Stimulated activated CD8-positive, alpha-beta memory T cell treated with anti-CD3 and anti-CD28 coated beads, Interleukin-7, amount 100 ng/mL, for 24 hours (primary cell): Measurements from ENCODE around the gene ITGA3.

Source experiments
- DNase-seq: peaks from one replicate; pipeline ENCODE4 v3.0.0-alpha.2; 2020; ENCODE audit warnings: low read depth

The ITGA3 gene

DNA sequence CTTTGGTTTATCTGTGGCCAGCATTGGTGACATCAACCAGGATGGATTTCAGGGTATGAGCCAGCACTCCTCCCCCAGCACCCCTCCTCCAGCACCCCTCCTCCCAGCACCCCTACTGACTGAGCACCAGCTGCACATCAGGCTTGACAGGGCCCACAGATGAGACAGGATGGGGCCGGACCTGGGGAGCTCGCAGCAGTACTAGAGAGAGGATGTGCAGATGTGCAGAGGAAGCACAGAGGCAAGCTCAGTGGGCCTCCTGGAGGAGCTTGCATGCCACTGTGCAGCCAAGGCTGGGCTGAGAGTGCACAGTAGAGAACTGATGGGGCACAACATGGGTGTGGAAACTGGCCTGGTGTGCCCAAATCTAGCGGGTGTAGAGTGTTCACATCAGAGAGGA lies 16.2 kb downstream of the ITGA3 start:
- no peak for DNase-seq

DNA sequence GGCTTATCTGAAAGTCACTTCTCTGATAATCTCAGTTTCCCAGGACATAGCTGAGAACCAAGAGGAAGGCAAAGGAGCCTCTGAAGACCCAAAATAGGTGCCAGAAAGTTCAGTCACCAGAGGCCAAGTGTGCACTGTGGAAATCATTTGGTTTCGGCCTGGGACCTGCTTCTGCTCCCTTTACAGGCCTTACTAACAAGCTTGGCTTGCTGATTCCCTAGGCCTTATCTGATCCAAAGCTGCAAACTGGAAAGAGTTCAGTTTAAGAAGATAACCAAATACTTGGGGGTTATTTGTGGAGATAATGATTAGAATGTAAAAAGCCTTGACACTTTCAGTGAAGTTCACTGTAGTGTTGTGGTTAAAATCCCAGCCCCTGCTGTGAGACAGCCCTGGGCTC lies 17.0 kb downstream of the ITGA3 start:
- no peak for DNase-seq

DNA sequence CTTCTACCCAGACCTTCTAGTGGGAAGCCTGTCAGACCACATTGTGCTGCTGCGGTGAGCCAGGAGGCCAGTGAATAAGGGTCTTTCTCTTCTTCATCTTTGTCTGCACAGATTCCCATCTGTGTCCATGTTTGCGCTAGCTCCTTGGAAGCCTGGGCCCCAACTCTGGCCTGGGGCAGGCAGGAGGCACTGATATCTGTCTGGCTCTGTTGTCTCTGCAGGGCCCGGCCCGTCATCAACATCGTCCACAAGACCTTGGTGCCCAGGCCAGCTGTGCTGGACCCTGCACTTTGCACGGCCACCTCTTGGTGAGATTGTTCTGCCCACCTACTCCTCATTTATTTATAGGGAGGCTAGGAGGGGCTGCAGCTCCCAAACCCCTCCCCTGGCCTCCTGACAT lies 18.3 kb downstream of the ITGA3 start:
- DNase-seq: no peak

DNA sequence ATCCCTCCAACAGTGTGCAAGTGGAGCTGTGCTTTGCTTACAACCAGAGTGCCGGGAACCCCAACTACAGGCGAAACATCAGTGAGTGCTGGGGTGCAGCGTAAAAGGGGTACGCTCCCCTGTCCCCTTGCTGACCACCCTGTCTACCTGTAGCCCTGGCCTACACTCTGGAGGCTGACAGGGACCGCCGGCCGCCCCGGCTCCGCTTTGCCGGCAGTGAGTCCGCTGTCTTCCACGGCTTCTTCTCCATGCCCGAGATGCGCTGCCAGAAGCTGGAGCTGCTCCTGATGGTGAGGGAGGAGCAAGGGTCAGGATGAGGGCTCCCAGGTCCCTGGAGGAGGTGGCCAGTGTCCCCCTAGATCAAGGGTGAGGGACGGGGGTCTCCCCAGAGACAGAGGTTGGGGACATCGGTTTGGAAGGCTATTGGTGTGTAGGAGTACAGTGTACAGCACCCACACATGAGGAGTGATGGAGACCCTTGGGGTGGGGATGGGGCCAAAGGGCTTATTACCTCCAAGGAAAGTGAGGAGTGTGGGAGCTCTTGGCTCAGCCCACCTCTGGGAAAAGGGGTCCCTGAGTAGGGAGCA lies 19.6 kb downstream of the ITGA3 start:
- no peak for DNase-seq

DNA sequence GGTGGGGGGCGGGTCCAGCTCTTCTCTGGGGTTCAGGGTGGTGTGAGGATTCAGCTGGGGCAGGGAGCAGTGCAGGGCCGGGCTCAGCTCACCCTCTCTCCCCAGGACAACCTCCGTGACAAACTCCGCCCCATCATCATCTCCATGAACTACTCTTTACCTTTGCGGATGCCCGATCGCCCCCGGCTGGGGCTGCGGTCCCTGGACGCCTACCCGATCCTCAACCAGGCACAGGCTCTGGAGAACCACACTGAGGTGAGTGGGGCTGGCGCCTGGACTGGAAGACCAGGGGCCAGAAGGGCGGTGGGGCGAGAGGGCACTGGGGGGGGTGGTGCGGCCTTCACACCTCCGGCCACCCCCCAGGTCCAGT lies 20.3 kb downstream of the ITGA3 start:
- DNase-seq: no peak

DNA sequence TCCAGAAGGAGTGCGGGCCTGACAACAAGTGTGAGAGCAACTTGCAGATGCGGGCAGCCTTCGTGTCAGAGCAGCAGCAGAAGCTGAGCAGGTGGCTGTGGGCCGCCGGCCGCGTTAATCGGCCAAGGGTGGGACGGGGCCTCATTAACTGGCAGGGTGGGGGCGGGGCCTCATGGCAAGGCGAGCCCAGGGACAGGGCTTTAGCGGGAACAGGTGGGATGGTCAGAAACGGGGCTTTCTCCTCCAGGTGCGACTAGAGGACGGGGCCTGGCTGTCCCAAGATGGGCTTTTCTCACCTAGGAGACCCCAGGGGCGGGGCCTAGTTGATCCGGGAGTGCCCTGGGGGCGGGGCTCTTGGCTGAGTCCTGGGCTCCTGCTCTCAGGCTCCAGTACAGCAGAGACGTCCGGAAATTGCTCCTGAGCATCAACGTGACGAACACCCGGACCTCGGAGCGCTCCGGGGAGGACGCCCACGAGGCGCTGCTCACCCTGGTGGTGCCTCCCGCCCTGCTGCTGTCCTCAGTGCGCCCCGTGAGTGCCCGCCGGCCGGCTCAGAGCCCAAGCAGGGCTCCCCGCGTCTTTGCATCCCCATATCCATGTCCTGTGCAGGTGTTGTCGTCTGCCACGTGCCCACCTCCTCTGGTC lies 20.8 kb downstream of the ITGA3 start:
- no peak for DNase-seq

DNA sequence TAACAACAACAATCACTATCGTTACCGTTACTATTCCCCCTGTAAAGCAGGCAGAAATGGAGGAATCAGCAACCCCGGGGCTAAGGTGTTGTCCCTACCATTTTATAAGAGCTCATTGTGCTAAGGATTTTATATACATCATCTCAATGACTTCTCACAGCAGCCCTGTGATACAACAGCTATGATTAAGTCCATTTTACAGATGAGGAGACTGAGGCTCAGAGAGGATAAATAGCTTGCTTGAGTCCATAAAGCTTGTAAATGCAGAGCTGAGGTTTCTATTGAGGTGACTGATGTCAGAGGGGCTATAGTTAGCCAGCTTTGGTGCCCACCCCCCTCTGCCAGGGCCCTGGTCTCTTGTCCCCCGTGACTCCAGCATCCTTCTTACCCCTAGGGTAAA lies 22.5 kb downstream of the ITGA3 start:
- no peak for DNase-seq

DNA sequence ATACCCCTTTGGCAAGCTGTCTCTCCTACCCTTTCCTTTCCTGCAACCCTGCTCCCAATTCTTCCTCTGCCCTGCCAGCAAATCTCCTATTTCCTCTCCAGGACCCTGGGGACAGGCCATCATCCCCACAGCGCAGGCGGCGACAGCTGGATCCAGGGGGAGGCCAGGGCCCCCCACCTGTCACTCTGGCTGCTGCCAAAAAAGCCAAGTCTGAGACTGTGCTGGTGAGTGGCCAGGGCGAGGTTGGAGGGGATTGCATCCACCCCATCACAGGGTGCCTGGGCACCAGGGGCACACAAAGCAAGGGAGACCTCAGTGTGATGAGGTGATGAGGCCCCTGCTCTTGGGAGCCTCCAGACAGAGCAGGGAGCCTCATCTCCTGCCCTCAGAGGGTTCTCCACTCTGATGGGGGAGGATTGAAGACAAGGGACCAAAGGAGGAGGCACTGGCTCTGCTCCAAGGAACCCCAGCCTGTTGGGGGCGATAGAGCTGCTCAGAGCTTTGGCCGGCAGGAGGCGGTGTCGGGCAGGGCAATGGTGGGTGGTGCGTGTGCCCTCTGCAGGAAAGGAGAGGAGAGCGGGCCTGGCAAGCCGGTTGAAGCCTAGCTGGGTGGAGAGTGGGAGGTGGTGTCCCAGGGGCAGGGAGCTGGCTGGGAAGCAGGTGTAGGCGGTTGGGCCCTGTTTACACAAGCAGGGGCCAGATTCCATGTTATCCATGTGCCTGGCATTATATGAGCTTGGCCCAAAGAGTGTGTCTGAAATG lies 23.6 kb downstream of the ITGA3 start:
- DNase-seq: no peak

DNA sequence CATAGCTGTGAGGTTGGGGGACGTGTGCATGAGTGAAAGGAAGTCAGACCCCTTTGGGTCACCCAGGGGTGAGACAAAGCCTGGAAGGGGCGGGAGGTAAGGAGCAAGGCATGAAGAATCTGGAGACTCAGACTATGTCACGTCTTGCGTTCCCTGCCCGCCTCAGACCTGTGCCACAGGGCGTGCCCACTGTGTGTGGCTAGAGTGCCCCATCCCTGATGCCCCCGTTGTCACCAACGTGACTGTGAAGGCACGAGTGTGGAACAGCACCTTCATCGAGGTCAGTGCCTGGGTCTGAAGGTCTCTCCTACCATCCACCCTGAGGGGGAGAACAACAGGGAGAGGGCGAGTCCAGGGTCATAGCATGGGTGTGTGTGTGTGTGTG lies 24.2 kb downstream of the ITGA3 start:
- no peak for DNase-seq

DNA sequence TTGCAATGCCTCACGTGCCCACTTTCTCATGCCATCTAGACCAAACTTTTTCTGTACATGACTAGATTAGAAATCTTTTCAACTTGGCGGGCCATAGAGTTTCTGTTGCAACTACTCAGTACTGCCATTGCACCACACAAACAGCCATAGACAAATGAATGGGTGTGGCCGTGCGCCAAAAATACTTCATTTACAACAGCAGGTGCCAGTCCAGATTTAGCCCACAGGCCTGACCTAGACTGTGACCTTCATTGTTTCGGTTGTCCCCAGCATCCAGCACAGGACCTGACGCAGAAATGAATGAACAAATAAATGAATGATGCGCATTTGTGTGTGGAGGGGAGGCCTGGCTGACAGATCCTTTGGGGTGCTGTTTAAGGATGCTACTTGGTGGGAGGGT lies 24.9 kb downstream of the ITGA3 start:
- DNase-seq: no peak

DNA sequence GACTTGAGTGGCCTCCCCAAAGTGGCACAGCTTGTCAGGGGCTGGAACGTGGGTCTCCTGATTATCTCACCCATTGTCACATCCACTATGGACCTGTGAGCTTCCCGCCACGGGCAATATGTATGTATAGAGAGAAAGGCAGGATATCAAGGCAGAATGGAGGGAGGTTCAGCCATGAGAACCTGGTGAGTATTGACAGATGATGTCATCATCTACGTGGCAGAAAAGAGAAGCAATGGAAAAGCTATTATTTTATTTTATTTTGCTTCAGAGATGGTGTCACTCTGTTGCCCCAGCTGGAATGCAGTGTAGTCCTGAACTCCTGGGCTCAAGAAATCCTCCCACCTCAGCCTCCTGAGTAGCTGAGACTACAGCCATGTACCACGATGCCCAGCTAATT lies 25.8 kb downstream of the ITGA3 start:
- DNase-seq: no peak

DNA sequence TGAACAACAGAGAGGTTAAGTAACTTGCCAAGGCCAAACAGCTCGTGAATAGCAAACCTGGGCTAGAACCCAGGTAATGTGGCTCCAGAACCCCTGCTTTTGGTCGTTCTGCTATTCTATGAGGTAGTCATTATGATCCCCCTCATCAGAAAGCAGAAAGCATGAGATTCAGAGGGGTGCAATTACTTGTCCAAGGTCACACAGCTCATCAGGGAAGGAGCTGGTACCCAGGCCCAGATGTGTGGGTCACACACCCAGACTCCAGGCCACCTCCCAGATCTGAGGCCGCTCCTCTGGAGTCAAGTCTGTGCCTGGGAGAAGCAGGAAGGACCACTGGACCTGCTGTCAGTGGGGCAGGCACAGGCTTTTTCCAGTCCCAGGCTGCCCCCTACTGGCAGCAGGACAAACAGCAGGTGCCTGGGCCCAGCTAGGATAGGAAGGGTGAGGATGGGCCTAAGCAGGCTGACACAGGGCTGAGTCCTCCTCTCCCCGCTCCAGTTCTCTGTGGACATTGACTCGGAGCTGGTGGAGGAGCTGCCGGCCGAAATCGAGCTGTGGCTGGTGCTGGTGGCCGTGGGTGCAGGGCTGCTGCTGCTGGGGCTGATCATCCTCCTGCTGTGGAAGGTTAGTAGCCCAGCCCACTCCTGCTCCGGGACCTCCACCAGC lies 31.5 kb downstream of the ITGA3 start:
- peak; percentile 61 for DNase-seq

DNA sequence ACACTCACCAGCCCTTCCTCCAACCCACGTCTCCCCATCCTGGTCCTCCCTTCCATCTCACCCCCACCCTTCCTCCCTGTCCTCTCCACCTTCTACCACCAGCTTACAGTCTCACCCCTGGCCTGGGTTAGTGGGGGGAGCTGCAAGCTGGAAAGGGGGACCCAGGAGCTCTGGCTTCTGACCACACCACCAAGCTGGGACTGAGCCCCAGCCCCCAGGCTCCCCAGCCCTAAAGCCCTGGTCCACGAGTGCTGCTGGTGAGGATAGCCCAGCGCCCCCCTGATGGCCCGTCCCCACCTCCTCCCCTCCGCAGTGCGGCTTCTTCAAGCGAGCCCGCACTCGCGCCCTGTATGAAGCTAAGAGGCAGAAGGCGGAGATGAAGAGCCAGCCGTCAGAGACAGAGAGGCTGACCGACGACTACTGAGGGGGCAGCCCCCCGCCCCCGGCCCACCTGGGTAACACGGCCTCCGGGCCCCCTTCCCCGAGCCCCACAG lies 32.0 kb downstream of the ITGA3 start:
- no peak for DNase-seq

DNA sequence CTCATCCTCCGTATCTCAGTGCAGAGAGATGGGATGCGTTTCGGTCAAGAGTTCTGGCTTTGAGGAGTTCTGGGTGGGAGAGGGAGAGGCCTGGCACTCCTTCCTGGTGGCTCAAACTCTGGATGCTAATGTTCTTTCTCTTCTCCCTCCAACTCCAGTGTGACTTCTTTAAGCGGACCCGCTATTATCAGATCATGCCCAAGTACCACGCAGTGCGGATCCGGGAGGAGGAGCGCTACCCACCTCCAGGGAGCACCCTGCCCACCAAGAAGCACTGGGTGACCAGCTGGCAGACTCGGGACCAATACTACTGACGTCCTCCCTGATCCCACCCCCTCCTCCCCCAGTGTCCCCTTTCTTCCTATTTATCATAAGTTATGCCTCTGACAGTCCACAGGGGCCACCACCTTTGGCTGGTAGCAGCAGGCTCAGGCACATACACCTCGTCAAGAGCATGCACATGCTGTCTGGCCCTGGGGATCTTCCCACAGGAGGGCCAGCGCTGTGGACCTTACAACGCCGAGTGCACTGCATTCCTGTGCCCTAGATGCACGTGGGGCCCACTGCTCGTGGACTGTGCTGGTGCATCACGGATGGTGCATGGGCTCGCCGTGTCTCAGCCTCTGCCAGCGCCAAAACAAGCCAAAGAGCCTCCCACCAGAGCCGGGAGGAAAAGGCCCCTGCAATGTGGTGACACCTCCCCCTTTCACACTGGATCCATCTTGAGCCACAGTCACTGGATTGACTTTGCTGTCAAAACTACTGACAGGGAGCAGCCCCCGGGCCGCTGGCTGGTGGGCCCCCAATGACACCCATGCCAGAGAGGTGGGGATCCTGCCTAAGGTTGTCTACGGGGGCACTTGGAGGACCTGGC lies 33.3 kb downstream of the ITGA3 start:
- no peak for DNase-seq

DNA sequence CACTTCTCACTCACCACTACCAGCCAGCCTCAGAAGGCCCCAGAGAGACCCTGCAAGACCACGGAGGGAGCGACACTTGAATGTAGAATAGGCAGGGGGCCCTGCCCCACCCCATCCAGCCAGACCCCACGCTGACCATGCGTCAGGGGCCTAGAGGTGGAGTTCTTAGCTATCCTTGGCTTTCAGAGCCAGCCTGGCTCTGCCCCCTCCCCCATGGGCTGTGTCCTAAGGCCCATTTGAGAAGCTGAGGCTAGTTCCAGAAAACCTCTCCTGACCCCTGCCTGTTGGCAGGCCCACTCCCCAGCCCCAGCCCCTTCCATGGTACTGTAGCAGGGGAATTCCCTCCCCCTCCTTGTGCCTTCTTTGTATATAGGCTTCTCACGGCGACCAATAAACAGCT lies 34.2 kb downstream of the ITGA3 start:
- DNase-seq: no peak

DNA sequence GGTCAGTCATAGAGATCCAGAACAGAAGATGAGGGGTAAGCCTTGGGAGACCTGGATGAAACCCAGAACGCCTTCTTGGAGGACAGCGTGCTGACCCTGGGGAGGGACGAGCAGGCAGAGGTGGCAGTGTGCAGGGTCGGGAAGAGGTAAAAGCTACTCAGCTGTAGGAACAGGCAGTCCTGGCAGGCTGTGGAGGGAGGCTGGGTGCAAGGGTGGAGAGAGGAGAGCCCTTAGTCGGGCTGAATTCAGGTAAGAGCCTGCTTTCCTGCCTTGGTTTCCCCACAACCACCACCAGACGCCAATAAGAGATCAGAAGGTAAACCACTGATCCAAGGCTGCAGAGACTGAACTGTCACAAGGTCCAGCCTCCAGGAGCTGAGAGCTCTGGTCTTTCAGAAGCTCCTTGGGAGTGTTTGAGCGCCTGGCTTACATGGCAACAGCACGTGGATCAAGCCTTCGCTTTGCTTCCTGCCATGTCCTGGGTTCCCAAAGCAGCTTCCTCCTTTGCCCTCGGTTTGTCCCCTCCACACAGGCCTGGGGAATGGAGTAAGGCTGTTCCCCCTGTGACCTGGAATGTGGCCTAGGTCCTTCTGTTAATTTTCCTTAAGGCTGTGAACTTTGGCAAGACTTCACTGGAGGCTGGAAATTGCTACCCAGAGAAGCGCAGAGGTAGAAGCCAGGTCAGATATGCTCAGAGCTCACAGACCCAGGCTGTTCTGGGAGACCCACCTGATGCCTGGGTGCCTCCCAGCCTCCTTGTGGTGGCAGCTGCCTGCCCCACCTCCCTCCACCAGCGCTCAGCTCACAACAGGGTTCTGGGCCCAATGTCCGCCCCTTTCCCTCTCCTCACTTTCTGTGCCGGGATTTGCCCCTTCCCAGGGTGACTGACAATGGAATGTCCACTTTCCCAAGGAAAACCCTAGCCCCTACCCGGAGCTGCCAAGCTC lies 35.3 kb downstream of the ITGA3 start:
- no peak for DNase-seq

DNA sequence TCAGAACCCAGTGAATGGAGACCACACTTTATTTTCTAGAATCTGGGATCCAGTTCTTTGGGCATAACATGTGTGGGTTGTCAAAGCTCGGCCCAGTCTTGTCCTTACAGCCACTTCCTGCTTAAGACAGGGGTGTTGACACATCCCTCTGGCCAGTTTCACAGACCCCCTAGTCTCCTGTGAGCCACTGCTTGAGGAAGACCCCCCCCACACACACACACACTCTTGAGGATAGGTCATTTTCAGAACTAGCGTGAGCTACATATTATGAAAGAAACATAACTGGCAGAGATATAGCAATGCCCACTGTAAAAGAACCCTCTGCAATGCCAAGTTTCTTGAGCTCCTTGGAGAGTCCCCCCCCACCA lies 36.0 kb downstream of the ITGA3 start:
- no peak for DNase-seq

DNA sequence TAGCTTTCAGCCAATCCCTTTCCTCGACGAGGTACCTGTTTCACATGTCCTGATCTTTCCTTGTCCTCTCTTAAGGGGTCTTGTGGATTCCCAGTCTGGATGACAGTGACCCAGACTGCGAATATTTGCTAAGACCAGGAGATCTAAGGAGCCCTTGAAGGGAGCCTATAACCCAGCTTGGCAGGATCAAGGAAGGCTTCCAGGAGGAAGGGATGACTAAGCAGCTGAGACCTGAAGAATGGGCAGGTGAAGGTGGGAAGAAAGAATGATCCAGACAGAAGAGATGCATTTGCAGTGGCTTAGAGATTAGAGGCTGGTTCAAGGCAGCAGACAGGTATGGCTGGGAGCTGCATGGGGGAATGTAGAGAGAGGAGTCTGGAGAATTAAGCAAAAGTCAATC lies 37.3 kb downstream of the ITGA3 start:
- DNase-seq: no peak

DNA sequence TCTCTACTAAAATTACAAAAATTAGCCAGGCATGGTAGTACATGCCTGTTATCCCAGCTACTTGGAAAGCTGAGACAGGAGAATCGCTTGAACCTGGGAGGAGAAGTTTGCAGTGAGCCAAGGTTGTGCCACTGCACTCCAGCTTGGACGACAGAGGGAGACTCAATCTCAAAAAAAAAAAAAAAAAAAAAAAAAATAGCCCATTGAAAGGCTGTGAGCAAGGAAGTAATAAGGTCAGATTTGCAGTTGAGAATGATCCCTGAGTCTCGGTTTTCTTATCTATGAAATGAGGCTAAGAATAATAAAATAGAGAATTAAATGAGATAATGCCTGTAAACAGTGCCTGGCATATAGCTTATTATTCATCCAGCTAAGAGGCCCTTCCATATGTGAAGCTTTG lies 37.9 kb downstream of the ITGA3 start:
- no peak for DNase-seq

DNA sequence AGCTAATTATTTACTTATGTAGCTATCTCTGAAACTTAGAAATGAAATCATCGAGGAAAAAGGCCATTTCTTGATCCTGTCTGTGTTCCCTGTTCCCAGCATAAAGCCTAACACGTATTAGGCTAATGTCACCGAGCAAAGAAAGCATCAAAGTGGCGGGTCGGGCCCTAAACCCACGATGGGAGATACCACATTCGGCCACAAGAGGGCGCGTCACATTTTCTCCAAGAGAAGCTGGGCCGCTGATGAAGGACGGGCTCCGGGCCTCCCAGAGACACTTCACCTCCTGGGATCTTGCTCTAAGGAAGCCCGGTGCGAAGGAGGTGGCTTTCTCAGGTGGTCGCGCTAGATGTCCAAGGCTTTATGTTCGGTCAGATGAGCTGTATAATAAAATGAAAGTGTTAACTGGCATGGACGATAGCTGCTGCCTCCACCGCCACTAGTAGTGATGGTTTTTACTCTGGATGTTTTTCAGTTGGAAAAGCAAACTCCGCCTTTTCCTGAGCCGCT lies 38.4 kb downstream of the ITGA3 start:
- DNase-seq: peak; percentile 88
